ENCODE measurements around the gene FGF1.

DNA sequence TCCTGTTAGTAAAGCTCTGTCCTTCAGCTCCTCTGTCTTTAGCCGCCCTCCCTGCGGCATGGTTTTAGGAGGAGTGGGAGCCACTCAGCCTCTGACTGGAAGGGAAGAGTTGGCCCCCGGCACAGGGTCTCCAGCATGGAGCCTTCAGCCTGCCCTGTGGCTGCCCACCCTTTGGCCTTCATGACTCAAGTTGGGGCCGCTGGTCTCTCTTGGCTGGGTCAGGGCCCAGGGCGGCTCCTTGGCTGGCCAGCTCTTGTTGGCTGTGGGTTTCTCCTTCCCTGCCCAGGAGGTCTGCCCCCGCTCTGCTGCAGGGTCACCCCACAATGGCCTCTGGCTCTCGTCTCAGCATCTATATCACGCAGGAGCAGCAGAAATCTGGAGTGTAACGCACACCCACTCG lies 25.7 kb downstream of the FGF1 start:
- TF ChIP-seq, protein P1, sequence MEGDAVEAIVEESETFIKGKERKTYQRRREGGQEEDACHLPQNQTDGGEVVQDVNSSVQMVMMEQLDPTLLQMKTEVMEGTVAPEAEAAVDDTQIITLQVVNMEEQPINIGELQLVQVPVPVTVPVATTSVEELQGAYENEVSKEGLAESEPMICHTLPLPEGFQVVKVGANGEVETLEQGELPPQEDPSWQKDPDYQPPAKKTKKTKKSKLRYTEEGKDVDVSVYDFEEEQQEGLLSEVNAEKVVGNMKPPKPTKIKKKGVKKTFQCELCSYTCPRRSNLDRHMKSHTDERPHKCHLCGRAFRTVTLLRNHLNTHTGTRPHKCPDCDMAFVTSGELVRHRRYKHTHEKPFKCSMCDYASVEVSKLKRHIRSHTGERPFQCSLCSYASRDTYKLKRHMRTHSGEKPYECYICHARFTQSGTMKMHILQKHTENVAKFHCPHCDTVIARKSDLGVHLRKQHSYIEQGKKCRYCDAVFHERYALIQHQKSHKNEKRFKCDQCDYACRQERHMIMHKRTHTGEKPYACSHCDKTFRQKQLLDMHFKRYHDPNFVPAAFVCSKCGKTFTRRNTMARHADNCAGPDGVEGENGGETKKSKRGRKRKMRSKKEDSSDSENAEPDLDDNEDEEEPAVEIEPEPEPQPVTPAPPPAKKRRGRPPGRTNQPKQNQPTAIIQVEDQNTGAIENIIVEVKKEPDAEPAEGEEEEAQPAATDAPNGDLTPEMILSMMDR (IDR thresholded peaks at IDR 0.05; ENCODE audit: low read depth, low read length) = no peak
- no peak for TF ChIP-seq EZH2phosphoT487 (IDR thresholded peaks at IDR 0.05; ENCODE audit: low read depth)

All from OCI-LY3 (cell line).